Left colon (tissue), 2 donors: ENCODE results near the gene PDZK1IP1. TPM values are rescaled to one million over a fixed set of nuclear protein-coding genes. Genes with fewer than 3 reads are reported as not detected.
A peak's percentile ranks its signal among the peaks of the same experiment; 100 is the strongest.
"Not testable (repeated sequence)": the region's sequence is repeated elsewhere in the genome, so short reads cannot be mapped to it uniquely, and the experiment has no call there.

Experiments
- ATAC-seq: fragments of 200-7000 bp; cut with Tn5 transposase; one replicate; pipeline ENCODE4 v1.9.1; 2020; ENCODE audit warnings: mild to moderate bottlenecking, moderate library complexity
- DNase-seq, 2 donors: peaks; one replicate each; pipeline ENCODE4 v3.0.0-alpha.2; 2020
- intact Hi-C, 2 donors: fragments of 100-400 bp; cut with DNase I in 1 of 2; cut with micrococcal nuclease in 1 of 2; formaldehyde crosslinking; loops; one replicate each; pipeline versions ENCODE4 v1.11.2 to v1.14.0; 2022; cut with DNase I, micrococcal nuclease
- total RNA-seq, 2 donors: library from RNA; stranded (reverse); fragmentation: NEBNext Ultra II Directional; extraction: Animal tissue kit (Norgen Biotek cat#: 25700); gene quantifications; one replicate each; pipeline ENCODE4 v1.2.1, GENCODE V29; 2021
- donor health status: DM: no; HTN: no; CAD: no.
- donor health status: DM: yes; HTN: yes; CAD: no.

Gene PDZK1IP1
- total RNA-seq, 2 donors from 2014 or later, result 32.4 to 107 TPM

DNA sequence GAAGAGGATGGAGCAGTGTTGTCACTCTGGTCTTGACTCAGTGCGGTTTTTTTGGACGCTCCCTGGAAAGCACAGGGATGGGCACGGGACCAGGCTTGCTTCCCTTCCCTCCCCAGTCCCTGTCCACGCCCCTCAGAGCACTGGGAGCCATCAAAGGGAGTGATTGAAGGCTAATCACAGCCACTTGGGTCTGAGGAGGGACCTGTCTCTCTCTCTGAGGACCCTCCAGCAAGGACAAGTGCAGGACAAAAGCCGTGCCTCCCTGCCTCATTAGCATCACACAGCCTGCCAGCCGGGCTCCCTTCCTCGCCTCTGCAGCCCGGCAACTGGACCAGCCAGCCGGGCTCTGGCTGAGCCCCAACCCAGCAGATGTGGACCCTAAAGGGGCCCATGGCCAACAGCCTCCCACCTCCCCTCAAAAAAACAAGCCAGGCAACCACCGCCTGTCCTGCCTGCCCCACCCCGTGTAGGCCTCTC, 18.6 kb upstream of the PDZK1IP1 start:
- no peak for ATAC-seq
- peak in 1 of 2 donors; percentile 10 for DNase-seq
- intact Hi-C loops, result no loop called here

DNA sequence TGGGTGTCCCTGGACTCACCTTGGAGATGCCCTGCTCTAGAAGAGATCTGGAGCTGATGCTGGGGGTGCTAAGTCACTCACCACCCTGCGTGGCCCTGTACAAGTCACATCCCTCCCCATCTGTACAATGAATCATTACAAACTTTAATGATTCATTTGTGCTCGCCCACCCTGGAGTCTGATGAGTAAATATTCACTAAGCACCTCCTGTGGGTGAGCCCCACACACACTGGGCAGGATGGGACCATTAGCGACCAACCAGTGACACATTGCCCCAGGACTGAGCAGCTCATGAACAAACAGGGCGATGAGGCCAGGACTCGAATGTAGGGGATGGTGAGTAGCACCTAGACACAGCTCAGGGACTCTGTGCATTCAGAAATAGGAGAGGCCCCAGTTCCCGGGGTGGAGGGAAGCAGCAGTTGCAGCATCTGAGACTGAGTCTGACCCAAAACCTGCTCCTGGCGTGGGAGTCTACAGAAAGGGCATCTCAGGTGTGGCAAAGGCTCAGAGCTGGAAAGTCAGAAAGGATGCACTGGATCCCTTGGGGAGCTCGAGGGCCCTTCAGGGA, 18.1 kb upstream of the PDZK1IP1 start:
- DNase-seq, result peak in 1 of 2 donors; percentile 9

DNA sequence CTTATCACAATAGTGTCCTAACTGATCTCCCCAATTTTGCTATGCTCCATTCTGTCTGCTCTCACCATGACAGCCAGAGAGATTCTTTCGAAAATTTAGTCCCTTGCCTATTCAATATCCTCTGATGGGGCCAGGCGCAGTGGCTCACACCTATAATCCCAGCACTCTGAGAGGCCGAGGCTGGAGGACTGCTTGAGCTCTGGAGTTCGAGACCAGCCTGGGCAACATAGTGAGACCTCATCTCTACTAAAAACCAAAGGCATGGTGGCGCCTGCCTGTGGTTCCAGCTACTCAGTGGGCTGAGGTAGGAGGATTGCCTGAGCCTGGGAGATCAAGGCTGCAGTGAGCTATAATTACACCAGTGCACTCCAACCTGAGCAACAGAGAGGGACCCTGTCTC, 16.1 kb upstream of the PDZK1IP1 start:
- ATAC-seq (no peak), DNase-seq (peak in 1 of 2 donors; percentile 4)
- intact Hi-C loops, result no loop called here

More for the DNA sequence above, 18.1 kb upstream of the PDZK1IP1 start:
- intact Hi-C loops, result no loop called here
- no peak for ATAC-seq

DNA sequence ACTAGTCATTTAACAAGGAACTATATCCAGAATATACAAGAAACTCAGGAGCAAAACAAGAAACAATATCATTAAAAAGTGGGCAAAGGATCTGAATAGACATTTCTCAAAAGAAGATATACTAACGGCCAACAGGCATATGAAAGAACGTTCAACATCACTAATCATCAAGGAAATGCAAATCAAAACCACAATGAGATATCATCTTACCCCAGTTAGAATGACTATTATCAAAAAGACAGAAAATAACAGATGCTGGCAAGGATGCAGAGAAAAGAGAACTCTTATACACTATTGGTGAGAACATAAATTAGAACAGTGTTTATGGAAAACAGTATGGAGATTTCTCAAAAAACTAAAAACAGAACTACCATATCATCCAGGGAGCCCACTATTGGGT, 13.7 kb upstream of the PDZK1IP1 start:
- ATAC-seq, DNase-seq, intact Hi-C loops: not testable (repeated sequence)

DNA sequence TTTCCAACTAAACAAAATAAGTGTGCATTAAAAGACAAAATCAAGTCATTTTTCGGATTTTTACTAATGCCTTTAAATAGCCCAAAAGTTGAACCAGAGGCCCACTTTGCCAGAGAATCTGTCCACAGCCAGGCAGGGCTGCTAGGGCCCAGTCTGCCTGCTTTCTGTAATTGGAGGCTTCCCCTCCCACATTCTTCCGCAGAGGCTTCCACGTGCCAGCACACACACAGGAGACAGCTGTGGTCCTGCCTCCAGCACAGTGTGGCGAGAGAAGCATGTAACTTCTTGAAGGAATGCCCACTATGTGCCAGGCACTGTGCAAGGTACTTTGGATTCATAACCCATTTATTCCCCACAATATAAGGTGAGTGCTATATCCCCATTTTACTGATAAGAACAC, 11.3 kb upstream of the PDZK1IP1 start:
- intact Hi-C loops, result no loop called here
- ATAC-seq (no peak), DNase-seq (peak in 1 of 2 donors; percentile 5)

DNA sequence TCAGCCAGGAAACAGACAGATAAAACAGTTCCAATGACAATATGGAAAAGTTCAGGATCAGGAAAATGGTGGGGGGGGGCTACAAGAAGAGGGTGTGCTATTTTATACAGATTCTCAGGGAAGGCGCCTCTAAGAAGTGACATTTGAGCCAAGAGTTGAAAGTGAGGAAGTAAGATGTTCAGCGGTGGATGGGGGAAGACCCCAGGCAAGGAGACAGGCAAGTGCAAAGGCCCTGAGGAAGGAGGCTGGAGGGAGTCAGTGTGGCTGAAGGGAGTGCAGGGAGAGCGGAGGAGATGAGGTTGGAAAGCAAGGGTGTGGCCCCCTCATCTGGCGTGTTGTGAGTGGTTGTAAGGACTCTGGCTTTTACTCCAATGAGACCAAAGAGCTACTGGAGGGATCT, 8.4 kb upstream of the PDZK1IP1 start:
- ATAC-seq (no peak), DNase-seq (no peak)
- intact Hi-C loops, result no loop called here

DNA sequence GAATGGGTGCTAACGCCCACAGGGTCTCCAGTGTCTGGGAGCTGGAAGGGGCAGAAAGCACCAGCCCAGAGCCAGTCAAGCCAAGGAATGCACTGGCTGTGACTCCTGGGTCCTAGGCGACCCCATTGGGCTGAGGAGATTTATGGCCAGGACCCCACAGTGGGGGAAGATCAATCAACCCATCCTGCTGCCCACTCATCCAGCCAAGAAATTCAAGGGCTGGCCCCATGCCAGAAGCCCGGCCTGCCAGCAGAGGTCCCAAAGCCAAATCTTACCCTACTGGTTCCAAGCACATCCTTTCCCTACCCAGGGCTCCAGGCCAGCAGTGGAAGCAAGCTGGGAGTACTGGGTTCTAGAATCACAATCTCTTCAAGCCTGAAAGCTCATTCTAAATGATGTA, 6.8 kb upstream of the PDZK1IP1 start:
- ATAC-seq (no peak), DNase-seq (no peak)
- intact Hi-C loops, result no loop called here

DNA sequence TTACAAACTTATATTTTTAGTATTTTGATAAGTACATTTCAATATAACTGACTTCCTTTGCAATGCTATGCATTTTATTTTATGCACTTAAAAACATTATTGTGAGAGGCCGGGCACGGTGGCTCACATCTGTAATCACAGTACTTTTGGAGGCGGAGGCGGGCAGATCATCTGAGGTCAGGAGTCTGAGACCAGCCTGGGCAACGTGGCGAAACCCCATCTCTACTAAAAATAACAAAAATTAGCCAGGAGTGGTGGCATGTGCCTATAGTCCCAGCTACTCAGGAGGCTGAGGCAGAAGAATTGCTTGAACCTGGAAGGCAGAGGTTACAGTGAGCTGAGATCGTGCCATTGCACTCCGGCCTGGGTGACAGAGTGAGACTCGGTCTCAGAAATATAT, 6.1 kb upstream of the PDZK1IP1 start:
- DNase-seq, intact Hi-C loops, ATAC-seq: not testable (repeated sequence)

DNA sequence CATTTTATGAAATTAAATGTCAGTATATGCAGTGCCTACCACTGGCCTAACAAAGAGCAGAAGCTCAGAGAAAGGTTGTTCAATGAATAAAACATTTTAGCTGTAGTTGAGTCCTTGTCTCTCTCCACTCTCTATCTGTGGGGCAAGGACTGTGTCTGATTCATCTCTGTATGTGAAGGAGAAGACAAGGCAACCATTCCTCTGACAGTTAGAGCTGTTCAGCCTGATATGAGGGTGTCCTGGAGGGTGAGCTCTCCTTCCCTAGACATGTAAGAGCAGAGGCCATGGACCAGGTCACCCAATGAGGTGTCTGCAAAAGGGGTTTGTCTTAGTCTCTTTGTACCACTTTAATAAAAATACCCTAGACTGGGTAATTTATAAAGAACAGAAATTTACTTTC, 4.5 kb upstream of the PDZK1IP1 start:
- intact Hi-C loops, result loop anchor here in 1 of 2 donors (5.0 kb wide), 2 partner anchors 233 to 533 kb away; no protein-coding TSS in a partner anchor
- no peak for ATAC-seq
- DNase-seq, result no peak

DNA sequence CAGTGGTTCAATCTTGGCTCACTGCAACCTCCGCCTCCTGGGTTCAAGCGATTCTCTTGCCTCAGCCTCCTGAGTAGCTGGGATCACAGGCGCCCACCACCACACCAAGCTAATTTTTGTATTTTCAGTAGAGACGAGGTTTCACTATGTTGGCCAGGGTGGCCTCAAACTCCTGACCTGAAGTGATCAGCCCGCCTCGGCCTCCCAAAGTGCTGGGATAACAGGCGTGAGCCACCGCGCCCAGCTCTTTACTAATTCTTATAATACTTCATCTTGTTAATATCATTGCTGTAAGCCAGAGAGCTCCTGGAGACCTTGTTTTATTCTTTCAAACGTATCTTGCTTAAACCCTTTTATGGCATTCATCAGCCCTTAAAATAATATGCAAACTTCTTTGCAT, 3.7 kb upstream of the PDZK1IP1 start:
- intact Hi-C loops, result loop anchor here in 1 of 2 donors (5.0 kb wide), 2 partner anchors 234 to 534 kb away; no protein-coding TSS in a partner anchor
- DNase-seq, ATAC-seq: not testable (repeated sequence)

DNA sequence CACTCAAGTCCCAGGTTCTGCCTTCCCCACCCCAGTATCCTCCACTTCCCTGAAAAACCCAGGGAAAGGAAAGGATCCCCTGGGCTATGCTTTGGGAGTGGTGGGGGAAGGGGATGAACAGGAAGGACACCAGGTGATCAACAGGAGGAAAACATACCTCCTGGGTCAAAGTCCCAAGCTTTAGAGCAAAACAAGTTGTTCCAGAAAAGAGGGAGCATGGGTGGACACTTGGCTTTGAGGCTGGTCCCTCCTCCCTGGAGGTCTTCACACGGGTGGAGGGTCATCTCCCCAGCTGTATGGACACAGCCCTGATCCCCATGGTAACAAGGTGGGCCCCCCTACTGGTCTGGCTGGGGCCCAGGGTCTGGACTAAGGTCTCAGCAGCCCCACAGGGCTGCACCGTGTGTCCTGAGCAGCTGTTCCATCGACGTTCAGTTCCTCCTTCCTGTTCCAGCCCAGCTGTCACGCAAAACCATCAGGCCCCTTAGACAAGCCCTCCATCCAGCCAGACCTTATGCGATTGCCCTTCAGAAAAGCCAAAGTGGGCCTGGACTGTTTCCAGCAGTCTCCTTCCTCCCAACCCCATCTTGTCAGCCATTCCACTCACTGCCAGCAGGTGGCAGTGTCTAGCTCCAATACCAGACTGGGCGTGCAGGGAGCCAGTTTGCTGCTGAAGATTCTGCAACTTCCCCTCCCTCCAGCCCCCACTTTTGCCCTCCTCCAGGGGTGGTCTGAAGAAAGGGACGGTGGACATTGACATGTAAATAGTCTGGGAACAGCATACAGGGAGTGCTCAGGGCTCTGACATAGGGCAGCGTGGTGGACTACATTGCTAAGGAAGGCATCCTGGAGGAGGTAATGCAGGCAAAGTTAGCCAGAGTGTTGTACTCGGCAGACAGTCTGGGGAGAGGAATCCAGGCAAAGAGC, 2.9 kb upstream of the PDZK1IP1 start:
- DNase-seq (peak; percentile 66 to 83), ATAC-seq (peak; percentile 65)
- intact Hi-C loops, result loop anchor here in 1 of 2 donors (5.0 kb wide), 2 partner anchors 235 to 535 kb away; no protein-coding TSS in a partner anchor

DNA sequence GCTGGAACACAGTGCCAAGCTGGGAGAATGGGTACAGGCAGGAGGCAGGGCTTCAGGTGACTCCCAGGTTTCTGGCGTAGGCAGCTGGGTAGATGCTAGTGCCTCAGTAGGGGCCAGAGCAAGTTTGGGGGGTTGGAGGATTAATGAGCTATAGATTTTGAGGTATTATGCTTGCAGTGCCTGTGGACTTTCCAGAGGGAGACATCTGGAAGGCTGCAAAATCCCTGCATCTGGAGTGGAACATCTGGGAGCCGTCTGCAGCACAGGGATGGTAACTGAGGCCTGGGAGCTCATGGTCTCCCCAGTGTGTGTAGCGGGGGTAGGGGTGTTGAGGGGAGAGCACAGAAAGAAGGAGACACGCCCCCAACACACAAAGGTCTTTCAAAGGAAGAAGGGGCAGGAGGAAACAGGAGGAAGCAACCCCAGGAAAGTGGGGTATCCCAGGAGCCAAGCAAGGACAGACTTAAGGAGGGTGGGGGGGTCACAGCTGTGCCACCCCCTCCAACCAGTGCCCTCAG, 2.2 kb upstream of the PDZK1IP1 start:
- DNase-seq, result peak in 1 of 2 donors; percentile 35
- intact Hi-C loops, result loop anchor here in 1 of 2 donors (5.0 kb wide), 2 partner anchors 235 to 535 kb away; no protein-coding TSS in a partner anchor
- no peak for ATAC-seq

DNA sequence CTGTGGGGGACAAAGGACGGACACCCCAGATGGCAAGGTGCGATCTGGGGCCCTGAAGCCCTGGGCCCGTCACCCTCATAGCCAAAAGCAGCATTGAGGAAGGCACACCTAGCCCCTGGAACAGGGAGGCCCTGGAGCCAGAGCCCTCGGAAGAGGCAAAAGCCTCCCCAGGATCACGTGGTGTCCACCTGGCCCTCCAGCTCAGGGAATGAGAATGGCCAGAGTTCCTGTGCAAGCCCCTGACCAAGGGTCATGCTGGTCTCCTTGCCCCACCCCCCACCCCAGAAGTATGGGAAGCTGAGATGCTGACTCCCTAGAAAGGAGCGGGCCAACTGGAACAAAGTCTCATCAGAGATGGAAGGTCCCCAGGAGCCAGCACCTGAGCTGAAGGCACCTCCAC, 1.0 kb upstream of the PDZK1IP1 start:
- no peak for ATAC-seq
- intact Hi-C loops, result loop anchor here in 1 of 2 donors (5.0 kb wide), 2 partner anchors 236 to 536 kb away; no protein-coding TSS in a partner anchor
- no peak for DNase-seq

DNA sequence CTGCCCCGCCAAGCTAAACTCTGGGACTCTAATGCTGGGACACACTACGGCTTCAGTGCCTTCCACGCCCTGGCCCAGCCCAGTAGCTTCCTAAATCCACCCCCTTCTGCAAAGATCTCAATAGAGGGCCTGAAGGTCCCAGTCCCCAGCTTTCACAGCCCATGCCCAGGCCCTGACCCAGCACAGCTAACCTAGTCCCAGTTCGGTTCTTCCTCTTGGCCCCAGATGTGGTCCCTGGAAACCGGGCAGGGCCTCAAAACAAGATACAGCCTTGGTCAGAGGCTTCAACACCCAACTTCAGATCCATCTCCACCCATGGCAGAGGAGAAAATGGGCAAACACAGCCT, 646 bp upstream of the PDZK1IP1 start:
- intact Hi-C loops, result loop anchor here in 1 of 2 donors (5.0 kb wide), 2 partner anchors 237 to 537 kb away; no protein-coding TSS in a partner anchor
- no peak for DNase-seq
- ATAC-seq, result no peak

DNA sequence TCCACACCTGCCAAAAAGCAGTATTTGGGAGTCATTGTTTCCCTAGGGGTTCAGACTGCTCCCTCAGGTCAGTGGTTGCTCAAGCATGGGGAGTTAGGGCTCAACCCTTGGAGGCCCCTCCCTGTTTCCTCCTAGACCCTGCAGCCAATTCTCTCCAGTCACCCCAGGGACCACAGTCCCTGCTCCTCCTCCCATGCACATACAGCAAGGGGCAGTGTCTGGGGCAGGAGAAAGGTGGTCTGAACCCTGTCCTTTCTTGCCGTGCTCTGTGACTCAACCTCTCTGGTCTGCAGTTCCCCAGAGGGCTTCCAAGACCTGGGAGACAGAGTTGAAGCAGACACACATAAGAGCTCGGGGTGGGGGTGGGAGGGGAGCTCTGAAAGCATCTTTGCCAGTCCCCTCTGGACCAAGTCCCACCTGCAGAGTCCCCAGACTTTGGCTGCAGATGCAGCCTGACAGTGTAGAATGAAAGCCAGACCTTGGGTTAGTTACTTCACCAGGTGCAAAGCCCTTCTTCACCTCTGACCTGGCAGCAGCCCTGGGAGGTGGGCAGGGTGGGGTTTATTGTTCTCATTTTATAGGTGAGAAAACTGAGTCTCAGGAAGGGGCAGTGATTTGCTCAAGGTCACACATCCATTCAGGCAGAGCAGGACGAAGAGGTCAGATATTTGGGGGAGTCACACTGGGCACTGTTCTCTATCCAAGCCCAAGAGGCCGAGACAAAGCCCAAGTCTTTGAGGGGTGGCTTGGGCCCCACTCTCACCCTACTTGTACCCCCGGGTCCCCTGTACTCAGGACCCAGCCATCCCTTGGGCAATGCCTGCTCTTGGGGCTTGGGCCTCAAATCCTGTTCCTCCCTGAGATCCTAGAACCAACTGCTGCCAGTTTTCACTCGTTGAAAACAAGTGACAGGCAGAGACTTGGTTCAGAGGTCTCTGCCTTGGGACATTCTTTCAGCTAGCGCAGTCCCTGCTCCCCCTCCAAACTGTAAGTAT, 748 bp downstream of the PDZK1IP1 start:
- ATAC-seq (no peak), DNase-seq (no peak)
- intact Hi-C loops, result no loop called here

DNA sequence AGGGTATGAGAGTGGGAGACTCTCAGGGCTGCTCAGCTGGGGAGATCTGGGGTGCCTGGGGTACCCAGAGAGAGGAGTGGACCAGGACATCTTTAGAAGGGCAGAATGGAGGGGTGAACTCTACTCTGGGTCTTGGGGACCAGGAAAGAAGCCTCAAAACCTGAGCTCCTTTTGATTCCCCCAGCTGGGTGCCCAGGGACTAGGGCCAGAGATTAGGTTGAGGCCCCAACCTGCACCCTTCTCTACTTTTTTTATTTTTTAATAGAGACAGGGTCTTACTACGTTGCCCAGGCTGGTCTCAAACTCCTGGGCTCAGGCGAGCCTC, 1.9 kb downstream of the PDZK1IP1 start:
- ATAC-seq (no peak), DNase-seq (no peak)
- intact Hi-C loops, result no loop called here

DNA sequence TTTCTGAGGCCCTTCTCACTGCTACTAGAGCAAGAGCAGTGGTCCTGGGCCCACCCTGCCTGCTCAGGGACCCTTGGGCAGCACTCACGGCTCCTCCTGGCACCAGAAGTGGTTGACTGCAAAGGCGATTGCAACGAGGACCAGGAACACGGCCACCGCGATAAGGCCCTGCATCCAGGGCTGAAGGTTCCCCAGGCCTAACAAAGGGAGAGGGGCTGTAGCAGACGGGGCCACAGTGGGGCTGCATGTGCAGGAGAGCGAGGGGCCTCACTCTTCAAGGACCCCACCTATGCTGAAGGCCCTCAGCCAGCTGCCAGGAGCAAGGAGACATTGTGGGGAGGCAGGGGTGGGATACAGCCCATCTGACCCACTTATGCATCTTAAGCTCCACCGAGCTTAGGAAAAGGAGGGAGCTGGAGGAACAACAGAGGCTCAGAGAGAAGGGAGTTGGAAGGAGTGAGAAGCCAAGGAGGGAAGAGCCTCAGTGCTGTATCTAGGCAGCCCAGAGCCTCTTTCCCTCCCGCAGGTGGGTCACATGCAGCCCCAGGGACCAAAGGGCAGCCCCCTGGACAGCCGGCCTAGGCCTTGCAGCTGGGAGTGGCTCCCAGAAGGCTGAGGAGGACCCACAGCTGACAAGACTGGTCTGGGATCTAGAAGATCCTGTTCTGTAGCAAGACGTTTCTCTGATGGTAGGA, 2.5 kb downstream of the PDZK1IP1 start:
- no peak for DNase-seq
- no peak for ATAC-seq
- intact Hi-C loops, result no loop called here
